ENCODE results near the gene RTP5.
"Not testable (repeated sequence)": the region's sequence is repeated elsewhere in the genome, so short reads cannot be mapped to it uniquely, and the experiment has no call there.

RTP5 gene

DNA sequence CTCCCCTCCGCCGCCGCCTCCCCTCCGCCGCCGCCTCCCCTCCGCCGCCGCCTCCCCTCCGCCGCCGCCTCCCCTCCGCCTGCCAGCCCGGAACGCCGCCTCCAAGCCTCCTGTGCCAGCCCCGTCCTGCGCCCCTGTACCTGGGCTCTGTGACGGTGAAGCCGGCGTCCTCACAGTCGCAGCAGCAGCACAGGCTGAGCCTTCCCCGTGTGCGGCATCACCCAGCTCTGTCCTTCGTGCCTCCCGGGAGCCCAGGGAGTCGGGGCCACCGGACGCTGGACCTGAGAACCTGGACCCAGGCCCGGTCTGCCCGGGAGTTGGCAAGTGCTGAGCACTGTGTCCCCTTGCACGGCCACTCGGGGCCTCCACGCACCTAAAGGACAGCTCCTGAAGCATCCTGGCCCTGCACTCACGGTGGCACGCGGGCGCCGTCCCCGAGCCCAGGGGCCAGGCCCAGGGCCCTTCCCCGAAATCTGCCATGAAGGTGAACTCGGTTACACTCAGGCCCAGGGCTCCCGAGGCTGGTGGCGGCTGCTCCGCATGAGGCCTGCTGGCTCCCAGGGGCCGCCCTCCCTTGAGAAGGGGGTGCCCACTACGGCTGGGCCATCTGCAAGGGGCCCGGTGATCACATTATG is 32.9 kb downstream of the RTP5 start:
- ChIA-PET CTCF (no interaction called here), POLR2A (ENCODE audit: low non-redundant PET) (no interaction called here)
- DNase-seq (ENCODE audit: low spot score): no peak
- H3K27ac ChIP-seq: peak overlapping the region; percentile 80; the same call in 1 of the 2 replicates
- no peak for TF ChIP-seq CTCF (conservative IDR thresholded peaks at IDR 0.05; ENCODE audit: low read depth)

GRCh38 chr2:241903121-241904010 is 33.8 kb downstream of the RTP5 start:
- no peak for TF ChIP-seq CTCF (conservative IDR thresholded peaks at IDR 0.05; ENCODE audit: low read depth)
- ChIA-PET POLR2A (ENCODE audit: low non-redundant PET) (no interaction called here), CTCF (no interaction called here)
- H3K27ac ChIP-seq: no peak overlapping the region
- DNase-seq (ENCODE audit: low spot score): no peak

- ChIA-PET CTCF (no interaction called here), POLR2A (ENCODE audit: low non-redundant PET) (interaction anchor here (0.5 kb wide), 1 partner anchor 185 kb away, joined by 3 read pairs; no protein-coding TSS in a partner anchor)
- DNase-seq (ENCODE audit: low spot score): no peak
- no peak for TF ChIP-seq CTCF (conservative IDR thresholded peaks at IDR 0.05; ENCODE audit: low read depth)
- no peak overlapping the region for H3K27ac ChIP-seq
Observed at GRCh38 chr2:241904011-241904718, 34.6 kb downstream of the RTP5 start.

DNA sequence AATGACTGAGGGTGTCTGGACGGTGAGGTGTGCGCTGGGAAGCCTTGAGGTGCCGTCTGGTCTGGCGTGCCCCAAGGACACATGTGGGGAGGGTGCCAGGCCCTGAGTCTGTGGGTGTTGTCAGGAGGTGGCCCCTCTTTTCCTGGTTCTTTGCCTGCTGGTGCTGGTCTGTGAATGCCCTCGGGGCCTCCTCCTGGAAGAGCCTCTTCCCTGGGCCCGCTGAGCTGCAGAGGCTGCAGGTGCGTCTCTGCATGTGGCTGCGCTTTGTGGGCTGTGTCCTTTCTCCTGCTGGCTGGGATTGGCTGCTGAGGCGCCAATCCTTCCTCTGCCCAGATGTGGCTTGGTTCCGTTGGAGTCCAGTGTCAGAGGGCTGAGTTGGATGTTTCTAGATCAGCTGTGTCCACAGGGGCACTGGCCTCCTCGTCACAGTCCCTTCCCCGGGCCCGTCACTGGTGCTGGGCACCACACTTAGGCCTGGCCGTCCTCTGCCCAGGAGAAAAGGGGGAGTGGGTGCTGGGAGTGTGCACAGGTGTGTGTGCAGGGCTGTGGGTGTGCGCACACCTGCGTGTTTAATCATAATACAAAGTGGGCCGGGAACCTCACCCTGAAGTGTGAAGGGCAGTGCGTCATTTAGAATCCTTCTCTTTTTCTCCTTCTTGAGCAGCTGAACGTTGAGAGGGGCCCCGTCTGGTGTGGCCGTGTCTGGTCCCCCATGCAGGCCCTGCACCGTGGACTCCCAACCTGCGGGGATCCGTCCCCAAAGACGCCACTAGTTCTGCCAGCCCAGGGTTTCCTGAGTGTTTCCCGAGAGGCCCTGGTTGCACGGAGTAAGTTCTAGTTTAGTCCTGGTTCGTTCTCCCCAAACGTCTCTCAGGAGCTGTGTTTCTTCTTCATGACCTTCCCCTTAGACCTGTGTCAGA is 35.5 kb downstream of the RTP5 start:
- ChIA-PET POLR2A (ENCODE audit: low non-redundant PET) (no interaction called here), CTCF (interaction anchor here (0.7 kb wide), 1 partner anchor 11 kb away, joined by 3 read pairs; no protein-coding TSS in a partner anchor)
- no peak for DNase-seq (ENCODE audit: low spot score)
- no peak for TF ChIP-seq CTCF (conservative IDR thresholded peaks at IDR 0.05; ENCODE audit: low read depth)
- H3K27ac ChIP-seq: no peak overlapping the region

- no peak for TF ChIP-seq CTCF (conservative IDR thresholded peaks at IDR 0.05; ENCODE audit: low read depth)
- POLR2A ChIA-PET (ENCODE audit: low non-redundant PET): no interaction called here
- CTCF ChIA-PET: interaction anchor here (0.7 kb wide), 1 partner anchor 12 kb away, joined by 3 read pairs; no protein-coding TSS in a partner anchor
- DNase-seq (ENCODE audit: low spot score): no peak
- H3K27ac ChIP-seq: no peak overlapping the region
Observed at GRCh38 chr2:241905716-241906377, 36.3 kb downstream of the RTP5 start.

DNA sequence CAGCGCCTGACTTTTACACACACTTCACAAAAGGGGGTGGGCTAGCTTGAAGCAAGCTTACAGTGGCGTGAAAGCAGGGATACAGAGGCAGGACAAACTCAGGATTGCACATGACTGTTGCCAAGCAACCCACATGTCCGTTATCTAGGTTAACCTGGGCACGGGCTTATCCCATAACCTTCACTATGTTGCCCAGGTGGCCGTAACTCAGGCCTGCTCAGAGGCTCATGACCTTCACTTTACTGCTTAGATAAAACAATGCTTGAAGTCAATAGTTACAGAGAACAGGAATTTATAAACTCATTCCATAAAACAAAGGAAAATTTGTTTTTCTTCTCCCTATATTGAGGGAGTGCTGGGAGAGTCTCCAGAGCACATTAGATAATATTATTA is 36.8 kb downstream of the RTP5 start:
- H3K27ac ChIP-seq; DNase-seq (ENCODE audit: low spot score); CTCF ChIA-PET; POLR2A ChIA-PET (ENCODE audit: low non-redundant PET): not testable (repeated sequence)
